GM23338 (cell line): ENCODE data around the gene SH3TC1. TPM values are rescaled to one million over a fixed set of nuclear protein-coding genes. Genes with fewer than 3 reads are reported as not detected.

Source experiments
- ATAC-seq: fragments of 200-7000 bp; cut with Tn5 transposase; 3 replicates; pipeline ENCODE4 v1.9.1; 2020
- DNase-seq: peaks from one replicate; pipeline ENCODE4 v3.0.0-alpha.2; 2015; ENCODE audit warnings: low spot score
- H2AFZ ChIP-seq: fragments of 200-600 bp; sonication (generic); 2 replicates; pipeline ENCODE4 v1.8.0; 2016; ENCODE audit warnings: antibody characterized with exemption, mild to moderate bottlenecking, moderate library complexity
- H3F3A ChIP-seq: fragments of 200-600 bp; sonication (generic); replicated peaks from 2 replicates; pipeline ENCODE4 v1.8.0; 2017; ENCODE audit warnings: antibody characterized with exemption, mixed run types, low read depth
- H3K27ac ChIP-seq: fragments of 200-600 bp; sonication (generic); 2 replicates; pipeline ENCODE4 v1.6.1; 2016; ENCODE audit warnings: low read depth
- H3K27me3 ChIP-seq: fragments of 200-600 bp; sonication (generic); 2 replicates; pipeline ENCODE4 v1.8.0; 2016; ENCODE audit warnings: mild to moderate bottlenecking, mixed run types, moderate library complexity; ENCODE audit not compliant: insufficient read depth
- H3K36me3 ChIP-seq: fragments of 200-600 bp; sonication (generic); 2 replicates; pipeline ENCODE4 v1.8.0; 2016; ENCODE audit warnings: mild to moderate bottlenecking; ENCODE audit not compliant: insufficient read depth
- H3K4me1 ChIP-seq: fragments of 200-600 bp; sonication (generic); 2 replicates; pipeline ENCODE4 v1.8.0; 2016; ENCODE audit warnings: mild to moderate bottlenecking, moderate library complexity; ENCODE audit not compliant: insufficient read depth
- H3K4me2 ChIP-seq: fragments of 200-600 bp; sonication (generic); 2 replicates; pipeline ENCODE4 v1.7.1; 2017; ENCODE audit warnings: mixed run types
- H3K4me3 ChIP-seq: fragments of 200-600 bp; sonication (generic); 2 replicates; pipeline ENCODE4 v1.6.1; 2016; ENCODE audit warnings: mixed run types
- H3K79me2 ChIP-seq: fragments of 200-600 bp; sonication (generic); replicated peaks from 2 replicates; pipeline ENCODE4 v1.8.0; 2017; ENCODE audit warnings: mild to moderate bottlenecking; ENCODE audit not compliant: insufficient read depth
- H3K9me2 ChIP-seq: fragments of 200-600 bp; sonication (generic); 2 replicates; pipeline ENCODE4 v1.8.0; 2017; ENCODE audit not compliant: insufficient read depth
- H4K20me1 ChIP-seq: fragments of 200-600 bp; sonication (generic); replicated peaks from 2 replicates; pipeline ENCODE4 v1.8.0; 2017; ENCODE audit warnings: mild to moderate bottlenecking; ENCODE audit not compliant: insufficient read depth
- H3K27ac Mint-ChIP-seq: 2 replicates; pipeline ENCODE4 v1.8.0; 2020; ENCODE audit warnings: inconsistent platforms, mild to moderate bottlenecking, moderate library complexity, mixed read lengths
- H3K27me3 Mint-ChIP-seq: 3 replicates; pipeline ENCODE4 v1.8.0; 2022; ENCODE audit warnings: low read depth, mild to moderate bottlenecking, moderate library complexity, mixed read lengths, inconsistent platforms; ENCODE audit not compliant: insufficient read depth, poor library complexity
- H3K36me3 Mint-ChIP-seq: 3 replicates; pipeline ENCODE4 v1.8.0; 2021; ENCODE audit warnings: low read depth, mild to moderate bottlenecking, inconsistent platforms, moderate library complexity, mixed read lengths
- H3K4me1 Mint-ChIP-seq: 3 replicates; pipeline ENCODE4 v1.8.0; 2020; ENCODE audit warnings: mild to moderate bottlenecking, inconsistent platforms, mixed read lengths
- H3K4me3 Mint-ChIP-seq: 3 replicates; pipeline ENCODE4 v1.8.0; 2021; ENCODE audit warnings: moderate library complexity, mild to moderate bottlenecking, inconsistent platforms, mixed read lengths
- H3K9me3 Mint-ChIP-seq: 3 replicates; pipeline ENCODE4 v1.8.0; 2020; ENCODE audit warnings: moderate library complexity, mild to moderate bottlenecking, inconsistent platforms, mixed read lengths
- EZH2 ChIP-seq: fragments of 200-600 bp; sonication (generic); IDR thresholded peaks from one replicate; pipeline ENCODE4 v1.8.0; 2017; ENCODE audit warnings: antibody characterized with exemption, mild to moderate bottlenecking, low read depth; ENCODE audit not compliant: unreplicated experiment
- EZH2phosphoT487 ChIP-seq: fragments of 200-600 bp; sonication (generic); IDR thresholded peaks from one replicate; pipeline ENCODE4 v1.8.1; 2018; ENCODE audit warnings: antibody characterized with exemption; ENCODE audit not compliant: unreplicated experiment
- JUNB ChIP-seq: IDR thresholded peaks from one replicate; pipeline ENCODE4 v1.6.1; 2016; ENCODE audit warnings: antibody characterized with exemption; ENCODE audit not compliant: unreplicated experiment
- NANOG ChIP-seq: IDR thresholded peaks from 2 replicates; pipeline ENCODE4 v1.6.1; 2016; ENCODE audit warnings: antibody characterized with exemption, borderline replicate concordance
- POLR2AphosphoS5 ChIP-seq: IDR thresholded peaks from 2 replicates; pipeline ENCODE4 v1.6.1; 2016; ENCODE audit warnings: antibody characterized with exemption, low read depth
- REST ChIP-seq: IDR thresholded peaks from one replicate; pipeline ENCODE4 v1.6.1; 2018; ENCODE audit warnings: antibody characterized with exemption; ENCODE audit not compliant: unreplicated experiment
- STAT1 ChIP-seq: IDR thresholded peaks from one replicate; pipeline ENCODE4 v1.6.1; 2016; ENCODE audit warnings: antibody characterized with exemption; ENCODE audit not compliant: unreplicated experiment
- ZNF114 ChIP-seq: fragments of 250-450 bp; sonication (Bioruptor Pico); IDR thresholded peaks from 2 replicates; pipeline ENCODE4 v1.5.0; 2020; ENCODE audit warnings: mild to moderate bottlenecking, moderate library complexity
- ZNF331 ChIP-seq: fragments of 250-450 bp; sonication (Bioruptor Pico); IDR thresholded peaks from 2 replicates; pipeline ENCODE4 v1.5.0; 2020; ENCODE audit warnings: low read depth, mild to moderate bottlenecking, moderate library complexity
- ZNF462 ChIP-seq: fragments of 250-450 bp; sonication (Bioruptor Pico); IDR thresholded peaks from 2 replicates; pipeline ENCODE4 v1.5.0; 2020; ENCODE audit warnings: mild to moderate bottlenecking, moderate library complexity
- polyA plus RNA-seq: library from polyadenylated mRNA; unstranded; fragments of >200 nt; fragmentation: Nextera tagmentation; extraction: Ambion mirVana; gene quantifications from 2 replicates; pipeline ENCODE4 v1.2.1, GENCODE V29; 2016
- total RNA-seq: library from RNA; depleted of rRNA; stranded (reverse); fragments of >200 nt; shearing (Covaris generic); gene quantifications from 2 replicates; pipeline ENCODE4 v1.2.3, GENCODE V29; 2014
- TF ChIP-seq, protein P1 (sequence below), 2 experiments: fragments of 200-600 bp in 1 of 2; sonication (generic) in 1 of 2; conservative IDR thresholded peaks; 2 replicates each; pipeline versions ENCODE4 v1.5.1 to v1.6.1; 2016 to 2017; ENCODE audit warnings: antibody characterized with exemption in 2 of 2, low read depth in 2 of 2, mild to moderate bottlenecking in 2 of 2, moderate library complexity in 1 of 2

SH3TC1 gene
- total and polyA plus RNA-seq, 2 experiments from 2014 or later: 0.07 TPM; not detected in 1

DNA sequence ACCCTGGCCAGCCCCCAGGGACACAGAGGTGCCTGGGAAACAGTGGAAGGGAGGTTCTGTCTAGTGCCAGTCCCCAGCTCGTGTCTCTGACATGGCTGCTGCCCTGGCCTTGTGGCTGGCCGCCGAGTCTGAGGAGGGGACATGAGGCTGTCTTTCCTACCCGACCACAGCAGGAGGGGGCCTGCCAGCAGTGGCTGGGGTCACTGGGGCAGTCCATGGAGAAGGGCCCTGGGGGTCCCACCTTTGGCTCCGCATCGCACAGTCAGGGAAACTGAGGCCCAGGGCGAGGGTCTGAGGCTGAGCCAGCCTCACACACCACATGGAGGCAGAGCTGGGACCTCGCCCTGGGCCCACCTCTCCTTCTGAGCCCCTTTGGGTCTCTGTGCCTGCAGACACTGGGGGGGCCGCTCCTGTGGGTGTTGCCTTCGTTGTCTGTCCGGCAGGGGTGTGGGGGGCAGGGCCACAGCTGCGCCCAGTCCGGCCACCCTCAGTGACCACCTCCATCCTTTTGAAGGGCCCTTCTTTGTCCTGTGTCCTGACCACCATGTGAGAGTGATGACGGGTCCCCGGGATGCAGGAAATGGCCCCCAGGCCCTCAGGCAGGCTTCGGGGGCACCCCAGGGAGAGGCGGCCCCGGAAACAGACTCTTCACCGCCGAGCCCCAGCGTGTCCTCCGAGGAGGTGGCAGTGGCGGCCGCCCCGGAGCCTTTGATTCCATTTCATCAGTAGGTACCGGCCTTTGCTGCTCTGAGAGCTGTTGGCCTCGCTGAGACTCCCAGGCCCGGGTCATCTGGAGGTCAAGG lies 17.6 kb downstream of the SH3TC1 start (continued):
- TF ChIP-seq ZNF462 (CRISPR knock-in tag) (no peak), STAT1 (no peak), POLR2AphosphoS5 (no peak), ZNF114 (CRISPR knock-in tag) (no peak), NANOG (no peak), JUNB (no peak), EZH2 (no peak)

DNA sequence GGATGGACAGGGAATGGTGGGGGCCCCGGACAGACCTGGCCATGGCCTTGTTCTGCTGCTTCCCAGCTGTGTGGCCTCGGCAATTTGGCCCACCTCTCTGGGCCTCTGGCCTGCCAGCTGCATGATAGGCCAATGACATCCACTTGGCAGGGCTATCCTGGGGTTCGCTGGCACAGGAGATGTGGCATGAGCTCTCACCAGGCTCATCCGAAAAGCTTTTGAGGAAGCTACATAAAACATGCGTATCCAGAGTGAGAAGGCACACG lies 18.1 kb downstream of the SH3TC1 start:
- no peak overlapping the region for H2AFZ ChIP-seq

More for the DNA sequence above, 18.1 kb downstream of the SH3TC1 start:
- no peak overlapping the region for H3K4me3 Mint-ChIP-seq
- TF ChIP-seq, protein P1, sequence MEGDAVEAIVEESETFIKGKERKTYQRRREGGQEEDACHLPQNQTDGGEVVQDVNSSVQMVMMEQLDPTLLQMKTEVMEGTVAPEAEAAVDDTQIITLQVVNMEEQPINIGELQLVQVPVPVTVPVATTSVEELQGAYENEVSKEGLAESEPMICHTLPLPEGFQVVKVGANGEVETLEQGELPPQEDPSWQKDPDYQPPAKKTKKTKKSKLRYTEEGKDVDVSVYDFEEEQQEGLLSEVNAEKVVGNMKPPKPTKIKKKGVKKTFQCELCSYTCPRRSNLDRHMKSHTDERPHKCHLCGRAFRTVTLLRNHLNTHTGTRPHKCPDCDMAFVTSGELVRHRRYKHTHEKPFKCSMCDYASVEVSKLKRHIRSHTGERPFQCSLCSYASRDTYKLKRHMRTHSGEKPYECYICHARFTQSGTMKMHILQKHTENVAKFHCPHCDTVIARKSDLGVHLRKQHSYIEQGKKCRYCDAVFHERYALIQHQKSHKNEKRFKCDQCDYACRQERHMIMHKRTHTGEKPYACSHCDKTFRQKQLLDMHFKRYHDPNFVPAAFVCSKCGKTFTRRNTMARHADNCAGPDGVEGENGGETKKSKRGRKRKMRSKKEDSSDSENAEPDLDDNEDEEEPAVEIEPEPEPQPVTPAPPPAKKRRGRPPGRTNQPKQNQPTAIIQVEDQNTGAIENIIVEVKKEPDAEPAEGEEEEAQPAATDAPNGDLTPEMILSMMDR (conservative IDR thresholded peaks at IDR 0.05; ENCODE audit: low read depth in 2 of 2): no peak
- no peak for TF ChIP-seq EZH2
- TF ChIP-seq NANOG: no peak
- no peak for TF ChIP-seq ZNF114 (CRISPR knock-in tag)
- TF ChIP-seq POLR2AphosphoS5: no peak
- TF ChIP-seq REST: no peak
- no peak for TF ChIP-seq EZH2phosphoT487
- TF ChIP-seq STAT1: no peak
- no peak for TF ChIP-seq JUNB
- TF ChIP-seq ZNF331 (CRISPR knock-in tag): no peak
- no peaks in the 10 kb centered on the region for H3K4me1 ChIP-seq
- no peak overlapping the region for H3K4me2 ChIP-seq
- no peaks in the 10 kb centered on the region for H3F3A ChIP-seq
- no peaks in the 10 kb centered on the region for H4K20me1 ChIP-seq
- no peaks in the 10 kb centered on the region for H3K79me2 ChIP-seq
- H3K4me3 ChIP-seq: no peak overlapping the region
- H3K4me1 Mint-ChIP-seq: peaks cover 6% of the 10 kb centered on the region; the same call in 2 of the 3 replicates
- H3K27me3 Mint-ChIP-seq: peaks cover 3% of the 10 kb centered on the region
- no peaks in the 10 kb centered on the region for H3K36me3 ChIP-seq
- ATAC-seq (no peak), DNase-seq (no peak)
- H3K27ac ChIP-seq: no peak overlapping the region
- H3K27ac Mint-ChIP-seq: no peak overlapping the region
- no peaks in the 10 kb centered on the region for H3K27me3 ChIP-seq
- no peaks in the 10 kb centered on the region for H3K9me3 Mint-ChIP-seq
- no peaks in the 10 kb centered on the region for H3K36me3 Mint-ChIP-seq
- no peaks in the 10 kb centered on the region for H3K9me2 ChIP-seq
